ENCODE results near the gene CENPU. TPM values are rescaled to one million over a fixed set of nuclear protein-coding genes. Genes with fewer than 3 reads are reported as not detected.
"Not testable (repeated sequence)": the region's sequence is repeated elsewhere in the genome, so short reads cannot be mapped to it uniquely, and the experiment has no call there.

CENPU gene
- total RNA-seq, 1 experiment from 2014 or later = 124 TPM

DNA sequence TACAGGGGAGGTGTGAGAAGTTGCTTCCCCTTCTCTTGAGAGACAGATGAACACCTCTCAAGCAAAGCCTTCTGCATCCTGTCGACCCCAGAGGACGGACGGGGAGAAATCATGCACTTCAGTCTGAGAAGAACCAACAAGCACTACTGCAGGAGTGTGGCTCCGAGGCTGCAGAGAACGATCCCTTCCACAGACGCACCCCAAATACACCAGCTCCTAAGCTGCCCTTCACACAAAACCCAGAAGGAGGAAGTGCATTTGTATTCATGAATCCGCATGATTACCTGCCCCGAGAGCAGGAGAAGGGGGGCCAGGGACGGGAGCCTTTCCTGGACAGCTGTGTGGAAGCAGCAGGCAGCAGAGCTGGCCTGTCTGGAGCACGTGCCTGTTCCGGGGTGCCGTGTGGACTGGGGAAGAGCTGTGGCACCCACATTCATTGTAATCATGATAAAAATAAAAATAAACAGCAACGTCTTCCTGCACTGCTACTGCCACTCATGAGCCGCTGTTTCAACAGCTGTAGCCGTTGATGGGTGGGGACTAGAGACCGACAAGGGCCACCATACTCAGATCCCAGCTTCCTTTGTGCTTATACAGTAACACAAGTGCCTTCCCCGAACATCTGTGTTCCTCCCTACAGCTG, 49.0 kb upstream of the CENPU start:
- Mint-ChIP-seq H3K4me1 (peaks cover 10 to 11% of the 10 kb centered on the region in 2 experiments), H3K27ac (peak overlapping the region in 2 of 3 experiments; percentile 40 to 59; a peak in 2 of 7 replicates), H3K9me3 (peaks cover 6% of the 10 kb centered on the region in 2 experiments), H3K36me3 (ENCODE audit: insufficient read depth in 1 of 3, low read depth in 3 of 3) (peaks cover 6 to 8% (median 6%) of the 10 kb centered on the region in 3 experiments; a peak in 6 of 7 replicates), H3K4me3 (no peak overlapping the region; a peak in 1 of 5 replicates), H3K27me3 (ENCODE audit: low read depth) (no peaks in the 10 kb centered on the region)
- H3K23me2 ChIP-seq (ENCODE audit: insufficient read length, low read depth, low read length, poor library complexity, severe bottlenecking) = no peaks in the 10 kb centered on the region
- no peak overlapping the region for H2BK5ac ChIP-seq (ENCODE audit: insufficient read length, low read length)
- no peak overlapping the region for H3K14ac ChIP-seq (ENCODE audit: insufficient read depth, low read length)
- no peaks in the 10 kb centered on the region for H3K9me3 ChIP-seq (ENCODE audit: control insufficient read depth, low read depth, low read length)
- TF ChIP-seq CTCF (conservative IDR thresholded peaks at IDR 0.05) = no peak
- H3K4me1 ChIP-seq (ENCODE audit: insufficient read depth, low read length) = peaks cover 5% of the 10 kb centered on the region; the same call in 1 of the 2 replicates
- no peak overlapping the region for H2BK12ac ChIP-seq (ENCODE audit: insufficient read length, low read depth, low read length)
- no peak overlapping the region for H4K8ac ChIP-seq (replicated peaks; ENCODE audit: insufficient read length, low read depth, low read length)
- H3K23ac ChIP-seq (ENCODE audit: insufficient read length, low read depth, low read length) = no peak overlapping the region
- no peaks in the 10 kb centered on the region for H3K27me3 ChIP-seq (ENCODE audit: insufficient read depth, low read length)
- H2AFZ ChIP-seq (ENCODE audit: low read length) = no peak overlapping the region
- H3K4me2 ChIP-seq (ENCODE audit: insufficient read depth, insufficient read length, low read length) = no peak overlapping the region
- H3T11ph ChIP-seq (ENCODE audit: low read length) = no peak overlapping the region
- H3K4ac ChIP-seq (ENCODE audit: low read depth, low read length) = no peak overlapping the region
- H3K56ac ChIP-seq (ENCODE audit: insufficient read length, low read depth, low read length) = no peak overlapping the region
- no peak overlapping the region for H2BK20ac ChIP-seq (ENCODE audit: low read depth, low read length, poor library complexity, severe bottlenecking)
- no peaks in the 10 kb centered on the region for H3K79me2 ChIP-seq (ENCODE audit: insufficient read depth, low read length)
- no peak overlapping the region for H4K91ac ChIP-seq (ENCODE audit: insufficient read length, low read depth, low read length)
- H3K9ac ChIP-seq (ENCODE audit: extremely low read depth, insufficient read length, low read length) = no peak overlapping the region
- H3K27ac ChIP-seq (ENCODE audit: insufficient read length, low read depth, low read length) = no peak overlapping the region
- H2AK5ac ChIP-seq (ENCODE audit: insufficient read length, low read length) = no peak overlapping the region
- H3K18ac ChIP-seq (ENCODE audit: insufficient read length, low read depth, low read length) = no peak overlapping the region
- no peaks in the 10 kb centered on the region for H3K79me1 ChIP-seq (ENCODE audit: insufficient read depth, low read depth, low read length, poor library complexity, severe bottlenecking)
- no CpG with 5 or more reads among the region's 17 CpGs for WGBS (ENCODE audit: extremely low coverage, insufficient read length, low lambda C conversion rate)
- DNase-seq = no peak
- no peak overlapping the region for H2BK120ac ChIP-seq (ENCODE audit: low read depth, low read length, poor library complexity, severe bottlenecking)
- no peak overlapping the region for H2BK15ac ChIP-seq (ENCODE audit: low read depth, low read length)
- no peaks in the 10 kb centered on the region for H4K20me1 ChIP-seq (ENCODE audit: control insufficient read depth, insufficient read depth, insufficient read length)
- no peak overlapping the region for H4K5ac ChIP-seq (ENCODE audit: insufficient read length, low read depth, low read length)

GRCh38 chr4:184779160-184779559, 45.3 kb upstream of the CENPU start:
- not testable (repeated sequence) for H3T11ph ChIP-seq (ENCODE audit: low read length); H2BK12ac ChIP-seq (ENCODE audit: insufficient read length, low read depth, low read length); H3K23ac ChIP-seq (ENCODE audit: insufficient read length, low read depth, low read length); H3K9me3 Mint-ChIP-seq; H3K79me1 ChIP-seq (ENCODE audit: insufficient read depth, low read depth, low read length, poor library complexity, severe bottlenecking); H3K27me3 ChIP-seq (ENCODE audit: insufficient read depth, low read length); H3K79me2 ChIP-seq (ENCODE audit: insufficient read depth, low read length); H2BK120ac ChIP-seq (ENCODE audit: low read depth, low read length, poor library complexity, severe bottlenecking); H2AFZ ChIP-seq (ENCODE audit: low read length); H3K4me2 ChIP-seq (ENCODE audit: insufficient read depth, insufficient read length, low read length); H3K27ac ChIP-seq (ENCODE audit: insufficient read length, low read depth, low read length); H4K20me1 ChIP-seq (ENCODE audit: control insufficient read depth, insufficient read depth, insufficient read length); H2BK20ac ChIP-seq (ENCODE audit: low read depth, low read length, poor library complexity, severe bottlenecking); H4K8ac ChIP-seq (replicated peaks; ENCODE audit: insufficient read length, low read depth, low read length); H3K18ac ChIP-seq (ENCODE audit: insufficient read length, low read depth, low read length); H4K91ac ChIP-seq (ENCODE audit: insufficient read length, low read depth, low read length); H3K36me3 Mint-ChIP-seq (ENCODE audit: insufficient read depth in 1 of 3, low read depth in 3 of 3); H3K56ac ChIP-seq (ENCODE audit: insufficient read length, low read depth, low read length); H3K14ac ChIP-seq (ENCODE audit: insufficient read depth, low read length); H4K5ac ChIP-seq (ENCODE audit: insufficient read length, low read depth, low read length); H3K27me3 Mint-ChIP-seq (ENCODE audit: low read depth); H3K27ac Mint-ChIP-seq; H2BK15ac ChIP-seq (ENCODE audit: low read depth, low read length); H3K9me3 ChIP-seq (ENCODE audit: control insufficient read depth, low read depth, low read length); H2AK5ac ChIP-seq (ENCODE audit: insufficient read length, low read length); H3K4ac ChIP-seq (ENCODE audit: low read depth, low read length); H3K4me1 ChIP-seq (ENCODE audit: insufficient read depth, low read length); H3K4me3 Mint-ChIP-seq; H2BK5ac ChIP-seq (ENCODE audit: insufficient read length, low read length); DNase-seq; H3K23me2 ChIP-seq (ENCODE audit: insufficient read length, low read depth, low read length, poor library complexity, severe bottlenecking); H3K9ac ChIP-seq (ENCODE audit: extremely low read depth, insufficient read length, low read length)
- H3K4me1 Mint-ChIP-seq = peaks cover 10 to 11% of the 10 kb centered on the region in 2 experiments
- no CpG with 5 or more reads among the region's 4 CpGs for WGBS (ENCODE audit: extremely low coverage, insufficient read length, low lambda C conversion rate)

All from H9 (cell line).